Femur (tissue), 1 donor: Measurements from ENCODE around the gene CXCL16.
"Not testable (repeated sequence)": the region's sequence is repeated elsewhere in the genome, so short reads cannot be mapped to it uniquely, and the experiment has no call there.

ENCODE experiments used
- DNase-seq: peaks from one replicate; pipeline ENCODE4 v3.0.0-alpha.2; 2017

Gene CXCL16

GRCh38 chr17:4690745-4691144 is 49.0 kb downstream of the CXCL16 start:
- DNase-seq: no peak

GRCh38 chr17:4689872-4690271 is 49.9 kb downstream of the CXCL16 start:
- DNase-seq: not testable (repeated sequence)

- peak; percentile 59 for DNase-seq
These were observed 56.0 kb downstream of the CXCL16 start for GRCh38 chr17:4683739-4684138.
